GM19397 (cell line): ENCODE results near the gene SLCO3A1.

ENCODE experiments used
- ATAC-seq: cut with Tn5 transposase; IDR thresholded peaks from one replicate; pipeline ENCODE4 v1.9.1; 2021; ENCODE audit warnings: mild to moderate bottlenecking, moderate library complexity; ENCODE audit not compliant: unreplicated experiment

Gene SLCO3A1

DNA sequence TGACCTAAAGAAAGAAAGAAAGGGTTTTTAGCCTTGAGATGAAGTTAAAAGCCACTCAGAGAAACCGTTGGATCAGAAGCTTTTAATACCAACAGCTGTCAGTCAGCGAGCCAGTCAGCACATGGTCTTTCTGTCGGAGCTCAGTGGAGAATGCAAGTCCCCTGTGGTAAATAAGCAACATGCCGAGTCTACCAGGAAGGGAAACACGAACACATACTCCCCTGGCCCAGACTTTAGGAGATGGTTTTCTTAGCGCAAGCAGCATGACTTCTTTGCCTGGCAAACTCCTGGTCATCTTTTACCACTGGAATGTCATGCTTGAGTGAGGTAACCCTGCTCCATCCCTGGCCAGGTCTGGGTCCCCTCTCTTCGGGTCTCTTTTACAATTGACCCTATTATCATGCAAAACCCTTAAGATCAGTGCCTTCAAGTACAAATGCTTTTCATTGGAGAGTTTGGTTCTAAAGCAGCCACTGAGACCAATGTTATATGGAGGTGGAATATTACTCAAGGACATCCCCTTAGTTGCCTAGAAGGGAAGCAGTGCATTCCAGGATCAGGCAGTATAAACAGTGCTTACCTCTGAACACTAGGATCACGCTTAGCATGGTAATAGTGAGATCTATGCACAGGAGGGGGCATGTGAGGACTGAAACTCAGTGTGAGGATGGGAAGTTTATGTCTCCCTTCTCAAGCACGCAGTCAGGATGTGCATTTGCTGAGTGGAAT lies 28.2 kb downstream of the SLCO3A1 start:
- no peak for ATAC-seq

DNA sequence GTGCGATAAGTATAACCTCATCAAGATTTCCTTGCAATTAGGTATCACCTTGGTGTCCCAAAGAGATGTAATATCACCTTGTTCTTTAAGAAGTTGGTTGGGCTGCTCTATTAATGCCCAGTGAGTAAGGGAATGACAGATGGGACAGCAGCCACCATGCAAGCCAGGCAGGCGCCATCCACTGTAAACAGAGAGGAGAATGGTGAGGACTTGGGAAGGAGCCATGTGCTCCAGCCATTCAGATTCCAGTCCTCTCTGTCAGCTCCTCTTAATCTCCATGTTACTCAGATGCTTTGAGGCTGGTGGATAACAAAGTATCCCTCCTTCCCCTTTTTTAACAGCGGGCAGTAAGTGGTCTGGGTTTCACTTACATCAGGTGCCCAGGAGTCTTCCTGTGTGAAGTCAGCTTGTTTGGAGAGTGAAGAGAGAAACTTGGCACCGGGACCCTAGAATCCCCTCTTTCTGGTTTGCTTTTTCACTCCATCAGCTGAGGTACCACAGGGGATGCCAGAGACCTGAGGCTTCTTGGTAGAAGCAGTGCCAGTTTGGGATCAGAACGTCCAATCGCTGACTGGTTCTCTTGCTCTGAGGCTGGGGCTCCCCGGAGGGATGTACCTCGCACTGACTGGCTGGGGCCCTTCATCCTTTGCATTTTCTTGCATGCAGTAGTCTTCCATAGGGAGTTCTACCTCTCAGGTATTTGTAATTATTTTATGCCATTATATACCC lies 29.5 kb downstream of the SLCO3A1 start:
- ATAC-seq = no peak

- ATAC-seq = no peak
These were observed 31.1 kb downstream of the SLCO3A1 start for GRCh38 chr15:91884606-91885005.

DNA sequence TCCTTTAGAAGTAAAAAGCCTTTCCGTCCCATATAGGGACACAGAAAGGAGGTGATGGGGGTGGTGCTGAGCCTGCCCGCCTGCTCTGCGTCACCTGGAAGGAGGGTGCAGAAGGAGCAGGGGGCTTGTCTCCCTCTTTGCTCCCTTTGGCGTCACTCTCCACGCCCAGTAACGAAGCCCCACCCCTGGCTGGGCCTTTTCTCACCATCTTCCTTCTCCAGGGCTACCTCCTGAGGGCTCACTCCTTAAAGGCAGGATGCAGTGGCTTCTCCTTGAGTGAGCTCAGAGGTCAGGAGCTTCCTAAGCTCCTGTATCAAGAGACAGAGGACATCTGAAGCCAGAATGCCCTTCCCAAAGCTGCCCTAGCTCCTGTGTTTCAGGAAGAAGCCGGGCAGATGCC lies 31.5 kb downstream of the SLCO3A1 start:
- no peak for ATAC-seq

DNA sequence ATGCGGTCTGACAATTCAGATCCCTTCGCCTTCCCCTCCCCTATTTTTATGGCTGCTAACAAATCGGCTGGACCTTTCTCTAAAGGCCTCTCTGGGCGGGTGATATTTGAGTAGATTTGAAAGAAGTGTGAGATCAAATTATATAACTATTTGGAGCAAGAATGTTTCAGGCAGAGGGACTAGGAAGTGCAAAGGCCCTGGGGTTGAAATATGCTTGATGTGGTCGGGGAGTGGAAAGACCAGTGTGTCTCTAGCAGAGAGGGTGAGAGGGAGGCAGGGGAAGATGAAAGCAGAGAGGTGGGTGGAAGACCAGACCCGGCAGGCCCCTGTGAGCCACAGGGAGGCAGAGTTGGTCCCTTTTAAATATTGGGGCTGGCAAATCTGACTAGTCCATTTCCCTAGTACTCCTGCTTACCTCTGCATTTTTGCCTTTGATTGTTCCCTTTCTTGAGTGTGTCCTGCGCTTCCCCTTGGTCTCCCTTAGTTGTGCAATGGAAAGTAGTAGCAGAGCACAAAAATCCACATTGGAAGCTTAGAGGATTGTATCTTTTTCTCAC lies 32.3 kb downstream of the SLCO3A1 start:
- ATAC-seq = no peak

- ATAC-seq = no peak
These were observed 33.4 kb downstream of the SLCO3A1 start for GRCh38 chr15:91886878-91887277.

DNA sequence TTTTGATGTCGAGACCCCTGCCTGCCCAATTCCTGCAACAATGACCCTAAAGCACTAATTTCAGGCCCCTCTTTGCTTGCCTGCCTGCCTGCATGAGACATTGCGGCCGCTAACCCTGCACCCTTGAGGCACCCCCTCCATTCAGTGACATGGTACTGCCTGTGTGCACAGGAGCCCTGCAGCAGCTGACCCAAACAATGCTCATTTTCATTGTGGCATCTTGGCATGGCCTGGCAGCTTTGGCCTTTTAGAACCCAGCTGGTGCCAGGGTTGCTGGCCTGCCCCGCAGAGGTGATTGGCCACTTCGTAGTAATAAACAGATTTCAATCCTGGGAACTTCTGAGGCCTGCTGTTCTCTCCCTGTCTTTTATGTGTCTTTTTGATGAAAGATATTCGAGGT lies 33.8 kb downstream of the SLCO3A1 start:
- ATAC-seq = no peak

DNA sequence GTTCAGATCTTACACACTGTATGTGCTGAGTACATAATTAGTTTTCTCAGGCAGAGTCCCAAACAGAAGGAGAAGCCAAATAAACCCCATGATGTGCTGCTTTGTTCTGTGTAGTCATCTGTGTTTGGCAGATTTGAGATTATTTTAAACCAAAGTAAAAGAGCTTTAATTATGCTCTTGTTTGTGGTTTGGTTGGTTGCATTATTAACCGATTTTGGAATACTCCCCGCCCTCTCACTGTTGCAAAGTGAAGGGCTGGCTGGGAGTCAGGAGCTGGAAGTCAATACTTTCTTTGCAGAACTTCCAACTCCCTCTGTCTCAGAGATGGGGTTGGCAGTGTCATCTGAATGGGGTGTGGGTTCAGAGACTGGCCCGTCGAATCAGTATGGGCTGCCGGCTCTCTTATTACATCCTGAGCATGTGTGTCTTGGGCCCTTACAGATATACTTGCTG lies 34.4 kb downstream of the SLCO3A1 start:
- no peak for ATAC-seq

- no peak for ATAC-seq
These were observed 35.8 kb downstream of the SLCO3A1 start for GRCh38 chr15:91889111-91889815.

DNA sequence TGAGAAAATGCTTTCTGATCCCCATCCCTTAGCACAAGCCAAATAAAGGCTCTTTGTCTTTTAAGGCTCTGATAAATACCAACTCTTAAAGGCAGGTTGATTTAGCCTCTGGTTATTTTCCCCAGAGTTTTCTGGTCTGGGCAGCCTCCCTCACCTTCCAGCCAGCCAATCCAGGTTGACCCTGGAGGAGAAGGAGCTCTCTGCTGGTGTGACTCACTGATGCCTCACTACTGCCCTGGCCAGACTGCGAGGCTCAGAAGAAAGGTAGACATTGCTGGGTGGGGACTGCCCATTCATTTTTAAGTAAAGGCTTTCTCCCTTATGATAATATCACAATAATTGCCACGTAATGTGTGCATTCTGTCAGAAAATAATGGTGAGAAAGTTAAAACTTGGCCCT lies 37.1 kb downstream of the SLCO3A1 start:
- ATAC-seq = no peak

DNA sequence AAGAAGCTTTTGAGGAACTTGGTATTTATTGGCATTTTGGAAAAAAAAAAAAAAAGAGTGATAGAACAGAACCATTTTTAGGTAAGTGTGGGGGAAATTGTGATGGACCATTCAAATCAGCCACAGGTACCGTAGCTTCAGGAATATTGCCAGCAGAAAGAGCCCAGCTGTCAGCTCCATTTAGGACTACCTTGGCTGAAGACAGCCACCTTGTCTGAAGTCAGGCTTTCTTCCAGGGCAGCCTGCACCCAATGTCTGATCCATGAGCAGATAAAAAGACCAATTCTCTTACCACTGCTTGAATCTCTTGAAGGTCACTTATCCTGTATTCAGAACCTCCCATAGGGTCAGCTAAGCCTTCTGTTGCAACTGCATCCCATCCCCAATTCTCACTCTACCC lies 37.6 kb downstream of the SLCO3A1 start:
- no peak for ATAC-seq

- no peak for ATAC-seq
These were observed 38.4 kb downstream of the SLCO3A1 start for GRCh38 chr15:91891788-91892345.

DNA sequence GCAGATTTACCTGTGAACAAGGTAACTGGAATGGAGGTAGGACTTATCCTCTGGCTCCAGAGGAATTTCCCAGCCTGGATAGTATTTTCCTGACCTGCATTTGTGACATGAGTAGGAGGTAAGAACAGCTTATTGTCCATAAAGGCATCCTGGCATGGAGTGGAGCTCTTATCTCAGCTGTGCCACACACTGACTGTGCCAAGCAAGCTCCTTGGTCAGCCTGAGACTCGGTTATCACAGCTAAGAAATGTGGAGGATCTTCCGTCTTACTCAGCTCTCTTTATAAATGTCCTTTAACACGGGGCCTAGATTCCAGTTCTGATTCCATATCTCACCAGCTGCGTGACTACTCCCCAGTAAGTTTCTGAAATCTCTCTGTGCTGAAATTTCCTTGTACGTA lies 38.9 kb downstream of the SLCO3A1 start:
- ATAC-seq = no peak

DNA sequence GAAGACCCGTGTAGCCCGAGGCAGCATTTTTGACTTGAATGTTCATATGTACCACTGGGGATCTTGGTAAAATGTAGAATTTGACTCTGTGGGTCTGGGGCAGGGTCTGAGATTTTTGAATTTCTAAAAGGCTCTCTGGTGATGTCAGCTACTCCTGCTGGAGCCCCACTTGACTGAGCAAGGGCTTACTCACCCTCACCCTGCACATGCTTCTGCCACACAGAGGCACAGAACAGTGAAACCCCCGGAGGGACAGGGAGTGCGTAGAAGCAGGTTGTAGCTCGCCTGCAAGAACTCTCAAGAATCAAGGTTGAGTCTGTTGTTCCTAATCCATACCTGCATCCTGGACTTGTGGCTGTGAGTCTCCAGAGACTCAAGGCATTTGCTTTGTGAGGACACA lies 41.1 kb downstream of the SLCO3A1 start:
- ATAC-seq = no peak

DNA sequence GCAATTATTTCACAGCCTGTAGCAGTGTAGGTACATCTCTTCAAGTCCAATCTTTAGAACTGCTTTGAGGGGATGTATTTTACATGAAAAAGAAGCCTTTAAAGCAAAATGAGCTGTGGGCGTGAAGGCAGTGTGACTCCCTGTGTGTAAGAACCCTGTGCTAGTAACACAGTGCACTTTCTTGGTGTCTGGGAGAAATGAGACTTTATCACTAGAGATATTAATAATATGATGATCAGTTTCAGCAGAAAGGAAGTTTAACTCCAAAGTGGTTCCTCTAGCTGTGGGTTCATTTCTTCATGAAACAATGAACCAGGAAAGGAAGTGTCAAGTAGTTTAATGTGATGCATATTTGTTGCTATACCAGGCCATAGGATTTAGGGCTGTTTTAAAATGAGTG lies 41.5 kb downstream of the SLCO3A1 start:
- ATAC-seq = no peak

DNA sequence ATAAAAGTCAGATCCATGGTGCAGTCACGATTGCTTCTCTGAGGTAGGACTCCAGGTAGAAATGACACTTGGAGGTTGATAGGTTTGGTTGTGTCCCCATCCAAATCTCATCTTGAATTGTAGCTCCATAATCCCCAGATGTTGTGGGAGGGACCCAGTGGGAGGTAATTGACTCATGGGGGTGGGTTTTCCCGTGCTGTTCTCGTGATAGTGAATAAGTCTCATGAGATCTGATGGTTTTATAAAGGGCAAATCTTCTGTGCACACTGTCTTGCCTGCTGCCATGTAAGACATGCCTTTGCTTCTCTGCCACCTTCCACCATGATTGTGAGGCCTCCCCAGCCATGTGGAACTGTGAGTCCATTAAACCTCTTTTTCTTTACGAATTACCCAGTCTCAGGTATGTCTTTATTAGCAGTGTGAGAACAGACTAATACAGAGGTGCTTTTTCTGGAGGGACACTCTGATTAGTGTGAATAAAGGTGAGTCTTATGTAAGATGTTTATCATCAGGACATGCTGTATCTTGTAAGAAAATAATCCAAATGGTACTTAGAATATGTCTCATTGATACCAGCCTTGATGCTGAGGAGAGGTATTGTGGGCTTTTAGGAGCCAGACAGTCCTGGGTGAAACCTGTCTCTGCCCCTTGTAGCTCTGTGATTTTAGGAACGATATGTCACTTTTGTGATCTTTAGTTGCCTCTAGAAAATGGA lies 43.0 kb downstream of the SLCO3A1 start:
- no peak for ATAC-seq

GRCh38 chr15:91897585-91898372 lies 44.3 kb downstream of the SLCO3A1 start:
- no peak for ATAC-seq

- no peak for ATAC-seq
These were observed 45.3 kb downstream of the SLCO3A1 start for GRCh38 chr15:91898843-91899242.

- ATAC-seq = no peak
These were observed 51.4 kb downstream of the SLCO3A1 start for GRCh38 chr15:91904942-91905341.

DNA sequence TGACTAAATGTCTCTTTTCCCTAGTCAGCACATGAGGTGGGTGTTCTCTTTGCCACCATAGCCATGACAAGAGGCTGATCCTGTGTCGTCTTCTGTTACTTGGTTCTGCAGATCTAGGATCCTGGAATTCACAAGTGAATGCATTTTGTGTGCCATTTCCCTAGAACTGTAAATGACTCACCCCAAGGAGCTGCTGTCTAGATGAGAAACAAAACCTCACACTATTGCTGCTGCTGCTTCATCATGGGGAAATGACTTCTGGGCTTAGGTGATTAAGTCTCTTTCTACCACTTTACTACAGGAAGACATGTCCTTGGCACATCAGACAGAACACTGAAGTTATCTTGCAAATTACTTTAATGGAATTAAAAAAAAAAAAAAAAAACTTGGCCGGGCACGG lies 54.9 kb downstream of the SLCO3A1 start:
- no peak for ATAC-seq
